ENCODE measurements around the gene ZFP14. TPM values are rescaled to one million over a fixed set of nuclear protein-coding genes. Genes with fewer than 3 reads are reported as not detected.

ZFP14 gene
- total RNA-seq, 4 donors from 2014 or later, result 1.5 to 10.5 (median 3.6) TPM

- 17% methylated on average over 24 of the region's 25 CpGs for WGBS
Measured at GRCh38 chr19:36417752-36418286, 38.8 kb upstream of the ZFP14 start.

DNA sequence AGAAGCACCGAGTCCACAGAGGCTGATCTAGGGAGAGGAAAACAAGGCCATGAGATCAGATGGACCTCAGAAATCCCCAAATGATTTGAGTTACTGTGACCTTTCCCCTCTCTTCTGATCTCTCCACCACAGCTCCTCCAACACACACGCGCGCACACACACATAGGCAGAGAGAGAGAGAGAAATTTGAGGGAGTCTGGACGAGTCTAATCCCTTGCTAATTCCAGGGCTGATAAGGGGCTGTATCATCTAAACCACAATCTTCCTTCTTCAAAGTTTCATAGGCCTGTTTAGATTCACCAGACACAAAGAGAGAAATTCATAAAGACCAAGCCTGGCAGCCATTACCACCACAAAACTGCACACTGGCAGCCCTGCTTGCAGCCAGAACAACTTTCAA lies 30.8 kb upstream of the ZFP14 start:
- Histone ChIP-seq H3K4me1 (no peaks in the 10 kb centered on the region), H3K27ac (no peak overlapping the region), H3K4me3 (no peak overlapping the region), H3K36me3 (peaks cover 56% of the 10 kb centered on the region), H3K9me3 (peaks cover 3% of the 10 kb centered on the region), H3K27me3 (no peaks in the 10 kb centered on the region)
- no peak for DNase-seq (ENCODE audit: low spot score in 2 of 2)
- no peak for TF ChIP-seq CTCF (IDR thresholded peaks at IDR 0.05)
- TF ChIP-seq POLR2A (IDR thresholded peaks at IDR 0.05), result no peak
- no peak for TF ChIP-seq POLR2AphosphoS5 (IDR thresholded peaks at IDR 0.05)
- no peak for TF ChIP-seq EP300 (IDR thresholded peaks at IDR 0.05)
- 75% methylated on average over 5 of the region's 5 CpGs for WGBS

More at GRCh38 chr19:36417752-36418286, 38.8 kb upstream of the ZFP14 start:
- Histone ChIP-seq H3K27me3 (peaks cover 16% of the 10 kb centered on the region), H3K4me1 (peaks cover 13% of the 10 kb centered on the region), H3K9me3 (no peaks in the 10 kb centered on the region), H3K36me3 (peaks cover 5% of the 10 kb centered on the region), H3K4me3 (peak overlapping the region; percentile 62), H3K27ac (peak overlapping the region; percentile 72)
- TF ChIP-seq CTCF (IDR thresholded peaks at IDR 0.05), result no peak
- no peak for TF ChIP-seq EP300 (IDR thresholded peaks at IDR 0.05)
- TF ChIP-seq POLR2AphosphoS5 (IDR thresholded peaks at IDR 0.05), result no peak
- TF ChIP-seq POLR2A (IDR thresholded peaks at IDR 0.05), result no peak
- peak in 1 of 2 donors; percentile 58 for DNase-seq (ENCODE audit: low spot score in 2 of 2)

GRCh38 chr19:36408101-36408500 lies 29.1 kb upstream of the ZFP14 start:
- 86% methylated on average over 3 of the region's 3 CpGs for WGBS
- no peak for DNase-seq (ENCODE audit: low spot score in 2 of 2)
- Histone ChIP-seq H3K27ac (no peak overlapping the region), H3K27me3 (no peaks in the 10 kb centered on the region), H3K36me3 (peaks cover 69% of the 10 kb centered on the region), H3K4me1 (no peaks in the 10 kb centered on the region), H3K4me3 (no peak overlapping the region), H3K9me3 (peaks cover 3% of the 10 kb centered on the region)
- TF ChIP-seq POLR2A (IDR thresholded peaks at IDR 0.05), result no peak
- TF ChIP-seq CTCF (IDR thresholded peaks at IDR 0.05), result no peak
- TF ChIP-seq EP300 (IDR thresholded peaks at IDR 0.05), result no peak
- no peak for TF ChIP-seq POLR2AphosphoS5 (IDR thresholded peaks at IDR 0.05)

- WGBS, result 97% methylated on average over 3 of the region's 3 CpGs
- H3K27me3 ChIP-seq, result no peaks in the 10 kb centered on the region
- peaks cover 82% of the 10 kb centered on the region for H3K36me3 ChIP-seq
- no peak for TF ChIP-seq POLR2A (IDR thresholded peaks at IDR 0.05)
- no peak for TF ChIP-seq POLR2AphosphoS5 (IDR thresholded peaks at IDR 0.05)
- no peak for TF ChIP-seq EP300 (IDR thresholded peaks at IDR 0.05)
- TF ChIP-seq CTCF (IDR thresholded peaks at IDR 0.05), result no peak
- no peak overlapping the region for H3K27ac ChIP-seq
- no peaks in the 10 kb centered on the region for H3K4me1 ChIP-seq
- H3K4me3 ChIP-seq, result no peak overlapping the region
- DNase-seq (ENCODE audit: low spot score in 2 of 2), result no peak
- H3K9me3 ChIP-seq, result peaks cover 12% of the 10 kb centered on the region
Measured at GRCh38 chr19:36404498-36404897, 25.5 kb upstream of the ZFP14 start.

DNA sequence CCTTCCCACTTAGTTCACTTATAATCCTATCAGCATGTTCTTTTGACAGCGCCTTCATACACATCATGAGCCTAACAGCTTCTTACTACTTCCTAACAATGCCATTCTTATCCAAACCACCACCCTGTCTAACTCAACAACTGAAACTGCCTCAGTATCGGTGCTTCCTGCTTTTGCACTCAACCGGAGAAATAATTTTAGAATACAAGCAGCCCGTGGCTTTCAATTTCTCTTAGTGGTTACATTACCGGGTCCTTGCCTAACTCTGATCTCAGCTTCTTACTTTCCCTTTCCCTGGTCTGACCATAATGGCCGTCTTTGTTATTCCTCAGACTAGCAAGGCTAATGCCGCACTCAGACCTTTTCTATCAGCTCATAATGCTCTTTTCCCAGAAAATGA lies 22.5 kb upstream of the ZFP14 start:
- no peak overlapping the region for H3K4me3 ChIP-seq
- H3K4me1 ChIP-seq, result no peaks in the 10 kb centered on the region
- DNase-seq (ENCODE audit: low spot score in 2 of 2), result no peak
- H3K27ac ChIP-seq, result no peak overlapping the region
- TF ChIP-seq EP300 (IDR thresholded peaks at IDR 0.05), result no peak
- TF ChIP-seq POLR2AphosphoS5 (IDR thresholded peaks at IDR 0.05), result no peak
- TF ChIP-seq POLR2A (IDR thresholded peaks at IDR 0.05), result no peak
- no peak for TF ChIP-seq CTCF (IDR thresholded peaks at IDR 0.05)
- H3K9me3 ChIP-seq, result peaks cover 13% of the 10 kb centered on the region
- no peaks in the 10 kb centered on the region for H3K27me3 ChIP-seq
- peaks cover 64% of the 10 kb centered on the region for H3K36me3 ChIP-seq
- WGBS, result 92% methylated on average over 7 of the region's 7 CpGs

Data from suprapubic skin (tissue), 4 donors.